Measurements from ENCODE around the gene NME8. TPM values are rescaled to one million over a fixed set of nuclear protein-coding genes. Genes with fewer than 3 reads are reported as not detected.
"Not testable (repeated sequence)": the region's sequence is repeated elsewhere in the genome, so short reads cannot be mapped to it uniquely, and the experiment has no call there.

Gene NME8
- not detected in 2 replicates for total RNA-seq (2014; rRNA removed; shearing (Covaris generic); ENCODE audit: low replicate concordance)

DNA sequence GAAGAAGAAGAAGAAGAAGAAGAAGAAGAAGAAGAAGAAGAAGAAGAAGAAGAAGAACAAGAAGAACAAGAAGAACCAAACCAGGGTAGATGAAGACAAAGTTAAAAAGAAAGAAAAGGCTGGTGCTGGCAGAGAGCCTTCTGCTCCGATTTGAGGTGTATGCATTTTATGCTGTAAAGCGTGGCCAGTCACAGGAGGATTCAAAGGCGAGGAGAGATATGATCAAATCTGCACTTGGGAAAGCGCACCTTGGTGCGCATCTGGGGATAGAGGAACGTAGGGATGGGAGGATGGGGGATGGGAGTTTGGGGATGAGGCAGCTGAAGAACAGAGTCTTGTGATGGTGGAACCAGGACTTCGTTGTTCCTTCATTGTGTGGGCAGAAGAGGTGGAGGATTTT, at the start of gene NME8:
NME8 (plus strand) TSS at position 301 of the 400 bp plus-strand sequence. CDS start 1,670 bp downstream, outside the sequence.
- H3K4me2 ChIP-seq (ENCODE audit: low read depth, low read length, poor library complexity, severe bottlenecking), result no peak within 1 kb of the TSS
- H3K9me3 ChIP-seq (ENCODE audit: low read length), result no peaks in the 10 kb centered on the region
- no peak within 1 kb of the TSS for H3K4me3 ChIP-seq (ENCODE audit: low read length)
- H3K36me3 ChIP-seq (ENCODE audit: insufficient read depth, low read length), result no peaks in the 10 kb centered on the region
- no peaks in the 10 kb centered on the region for H4K20me1 ChIP-seq (ENCODE audit: insufficient read depth, low read depth, low read length)
- H2AFZ ChIP-seq (ENCODE audit: low read length), result no peak within 1 kb of the TSS
- H3K9ac ChIP-seq (ENCODE audit: low read length), result no peak within 1 kb of the TSS
- H3K9me2 ChIP-seq (replicated peaks; ENCODE audit: insufficient read depth, low read length), result no peaks in the 10 kb centered on the region
- DNase-seq, result no peak
- no peak within 1 kb of the TSS for H3K27ac ChIP-seq (ENCODE audit: low read length)
- no peaks in the 10 kb centered on the region for H3K27me3 ChIP-seq (ENCODE audit: low read length)
- no peaks in the 10 kb centered on the region for H3K79me2 ChIP-seq (ENCODE audit: low read length)
- H3K4me1 ChIP-seq (ENCODE audit: low read length), result no peaks in the 10 kb centered on the region

DNA sequence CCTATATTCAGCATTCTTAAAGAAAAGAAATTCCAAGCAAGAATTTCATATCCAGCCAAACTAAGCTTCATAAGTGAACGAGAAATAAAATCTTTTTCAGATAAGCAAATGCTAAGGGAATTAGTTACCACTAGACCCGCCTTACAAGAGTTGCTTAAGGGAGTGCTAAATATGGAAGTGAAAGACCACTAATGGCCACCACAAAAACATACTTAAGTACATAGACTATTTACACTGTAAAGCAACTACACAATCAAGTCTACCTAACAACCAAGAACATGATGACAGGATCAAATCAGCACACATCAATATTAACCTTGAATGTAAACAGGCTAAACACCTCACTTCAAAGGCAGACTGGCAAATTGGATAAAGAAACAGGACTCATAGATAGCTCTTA, 42.2 kb upstream of the NME8 start:
- no peak overlapping the region for H3K4me2 ChIP-seq (ENCODE audit: low read depth, low read length, poor library complexity, severe bottlenecking)
- no peaks in the 10 kb centered on the region for H3K9me2 ChIP-seq (replicated peaks; ENCODE audit: insufficient read depth, low read length)
- no peak overlapping the region for H2AFZ ChIP-seq (ENCODE audit: low read length)
- H3K4me3 ChIP-seq (ENCODE audit: low read length), result no peak overlapping the region
- H3K36me3 ChIP-seq (ENCODE audit: insufficient read depth, low read length), result no peaks in the 10 kb centered on the region
- H3K27me3 ChIP-seq (ENCODE audit: low read length), result no peaks in the 10 kb centered on the region
- no peaks in the 10 kb centered on the region for H4K20me1 ChIP-seq (ENCODE audit: insufficient read depth, low read depth, low read length)
- H3K4me1 ChIP-seq (ENCODE audit: low read length), result no peaks in the 10 kb centered on the region
- no peak overlapping the region for H3K9ac ChIP-seq (ENCODE audit: low read length)
- no peaks in the 10 kb centered on the region for H3K79me2 ChIP-seq (ENCODE audit: low read length)
- no peak overlapping the region for H3K27ac ChIP-seq (ENCODE audit: low read length)
- no peak for DNase-seq
- H3K9me3 ChIP-seq (ENCODE audit: low read length), result no peaks in the 10 kb centered on the region

DNA sequence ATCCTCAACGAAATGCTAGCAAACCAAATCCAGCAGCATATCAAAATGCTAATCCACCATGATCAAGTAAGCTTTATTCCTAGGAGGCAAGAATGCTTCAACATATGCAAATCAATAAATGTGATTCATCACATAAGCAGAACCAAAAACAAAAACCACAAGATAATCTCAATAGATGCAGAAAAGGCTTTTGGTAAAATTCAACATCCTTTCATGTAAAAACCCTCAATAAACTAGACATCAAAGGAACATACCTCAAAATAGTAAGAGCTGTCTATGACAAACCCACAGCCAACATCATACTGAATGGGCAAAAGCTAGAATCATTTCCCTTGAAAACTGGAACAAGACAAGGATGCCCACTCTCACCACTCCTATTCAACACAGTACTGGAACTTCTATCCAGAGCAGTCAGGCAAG, 36.2 kb upstream of the NME8 start:
- DNase-seq; H3K4me2 ChIP-seq (ENCODE audit: low read depth, low read length, poor library complexity, severe bottlenecking); H3K4me1 ChIP-seq (ENCODE audit: low read length); H3K36me3 ChIP-seq (ENCODE audit: insufficient read depth, low read length); H3K4me3 ChIP-seq (ENCODE audit: low read length); H4K20me1 ChIP-seq (ENCODE audit: insufficient read depth, low read depth, low read length); H3K9me2 ChIP-seq (replicated peaks; ENCODE audit: insufficient read depth, low read length); H3K79me2 ChIP-seq (ENCODE audit: low read length); H3K9ac ChIP-seq (ENCODE audit: low read length); H3K27me3 ChIP-seq (ENCODE audit: low read length); H3K27ac ChIP-seq (ENCODE audit: low read length); H2AFZ ChIP-seq (ENCODE audit: low read length); H3K9me3 ChIP-seq (ENCODE audit: low read length): not testable (repeated sequence)

GRCh38 chr7:37815671-37816371, 32.6 kb upstream of the NME8 start:
- H3K79me2 ChIP-seq (ENCODE audit: low read length), result no peaks in the 10 kb centered on the region
- H3K27me3 ChIP-seq (ENCODE audit: low read length), result no peaks in the 10 kb centered on the region
- no peaks in the 10 kb centered on the region for H3K9me2 ChIP-seq (replicated peaks; ENCODE audit: insufficient read depth, low read length)
- no peaks in the 10 kb centered on the region for H4K20me1 ChIP-seq (ENCODE audit: insufficient read depth, low read depth, low read length)
- H3K9ac ChIP-seq (ENCODE audit: low read length), result no peak overlapping the region
- H3K36me3 ChIP-seq (ENCODE audit: insufficient read depth, low read length), result no peaks in the 10 kb centered on the region
- H2AFZ ChIP-seq (ENCODE audit: low read length), result no peak overlapping the region
- no peaks in the 10 kb centered on the region for H3K4me1 ChIP-seq (ENCODE audit: low read length)
- DNase-seq, result no peak
- H3K27ac ChIP-seq (ENCODE audit: low read length), result no peak overlapping the region
- no peak overlapping the region for H3K4me3 ChIP-seq (ENCODE audit: low read length)
- no peaks in the 10 kb centered on the region for H3K9me3 ChIP-seq (ENCODE audit: low read length)
- no peak overlapping the region for H3K4me2 ChIP-seq (ENCODE audit: low read depth, low read length, poor library complexity, severe bottlenecking)

- Histone ChIP-seq H3K79me2 (ENCODE audit: low read length) (no peaks in the 10 kb centered on the region), H3K4me3 (ENCODE audit: low read length) (no peak overlapping the region), H3K36me3 (ENCODE audit: insufficient read depth, low read length) (no peaks in the 10 kb centered on the region), H3K9me3 (ENCODE audit: low read length) (no peaks in the 10 kb centered on the region), H4K20me1 (ENCODE audit: insufficient read depth, low read depth, low read length) (no peaks in the 10 kb centered on the region), H3K27me3 (ENCODE audit: low read length) (no peaks in the 10 kb centered on the region), H3K9me2 (replicated peaks; ENCODE audit: insufficient read depth, low read length) (no peaks in the 10 kb centered on the region), H3K4me1 (ENCODE audit: low read length) (no peaks in the 10 kb centered on the region), H2AFZ (ENCODE audit: low read length) (no peak overlapping the region), H3K4me2 (ENCODE audit: low read depth, low read length, poor library complexity, severe bottlenecking) (no peak overlapping the region), H3K27ac (ENCODE audit: low read length) (no peak overlapping the region), H3K9ac (ENCODE audit: low read length) (no peak overlapping the region)
- DNase-seq, result peak; percentile 42
Observed at GRCh38 chr7:37816922-37817590, 31.3 kb upstream of the NME8 start.

DNA sequence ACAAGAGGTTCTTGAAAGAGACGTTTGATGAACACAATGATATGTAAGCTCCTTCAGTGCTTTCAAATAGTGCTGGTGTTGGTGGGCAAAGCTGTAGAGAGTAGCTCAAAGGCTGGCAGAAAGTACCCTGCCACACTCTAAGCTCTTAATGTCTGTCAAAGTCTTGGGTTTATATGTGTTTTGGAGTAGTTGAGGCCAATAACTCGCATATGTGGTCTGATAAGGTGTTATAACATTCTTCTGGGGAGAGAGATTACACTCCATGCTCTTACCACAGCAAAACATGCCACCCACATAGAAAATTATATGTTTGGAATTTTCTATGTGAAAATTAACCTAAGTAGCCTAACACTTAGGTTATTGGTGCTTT, 30.8 kb upstream of the NME8 start:
- Histone ChIP-seq H2AFZ (ENCODE audit: low read length) (no peak overlapping the region), H3K9me3 (ENCODE audit: low read length) (no peaks in the 10 kb centered on the region), H3K9me2 (replicated peaks; ENCODE audit: insufficient read depth, low read length) (no peaks in the 10 kb centered on the region), H3K79me2 (ENCODE audit: low read length) (no peaks in the 10 kb centered on the region), H3K4me3 (ENCODE audit: low read length) (no peak overlapping the region), H3K36me3 (ENCODE audit: insufficient read depth, low read length) (no peaks in the 10 kb centered on the region), H3K4me2 (ENCODE audit: low read depth, low read length, poor library complexity, severe bottlenecking) (no peak overlapping the region), H3K4me1 (ENCODE audit: low read length) (no peaks in the 10 kb centered on the region), H3K9ac (ENCODE audit: low read length) (no peak overlapping the region), H4K20me1 (ENCODE audit: insufficient read depth, low read depth, low read length) (no peaks in the 10 kb centered on the region), H3K27me3 (ENCODE audit: low read length) (no peaks in the 10 kb centered on the region), H3K27ac (ENCODE audit: low read length) (no peak overlapping the region)
- no peak for DNase-seq

GRCh38 chr7:37817996-37818720, 30.2 kb upstream of the NME8 start:
- H3K4me3 ChIP-seq (ENCODE audit: low read length), result no peak overlapping the region
- no peaks in the 10 kb centered on the region for H3K36me3 ChIP-seq (ENCODE audit: insufficient read depth, low read length)
- H3K27me3 ChIP-seq (ENCODE audit: low read length), result no peaks in the 10 kb centered on the region
- no peaks in the 10 kb centered on the region for H3K4me1 ChIP-seq (ENCODE audit: low read length)
- no peak overlapping the region for H3K4me2 ChIP-seq (ENCODE audit: low read depth, low read length, poor library complexity, severe bottlenecking)
- no peaks in the 10 kb centered on the region for H3K9me2 ChIP-seq (replicated peaks; ENCODE audit: insufficient read depth, low read length)
- H3K27ac ChIP-seq (ENCODE audit: low read length), result no peak overlapping the region
- no peak overlapping the region for H2AFZ ChIP-seq (ENCODE audit: low read length)
- H3K9ac ChIP-seq (ENCODE audit: low read length), result no peak overlapping the region
- H4K20me1 ChIP-seq (ENCODE audit: insufficient read depth, low read depth, low read length), result no peaks in the 10 kb centered on the region
- no peaks in the 10 kb centered on the region for H3K9me3 ChIP-seq (ENCODE audit: low read length)
- H3K79me2 ChIP-seq (ENCODE audit: low read length), result no peaks in the 10 kb centered on the region
- no peak for DNase-seq

GRCh38 chr7:37820708-37821468, 27.5 kb upstream of the NME8 start:
- no peaks in the 10 kb centered on the region for H3K9me3 ChIP-seq (ENCODE audit: low read length)
- H3K4me1 ChIP-seq (ENCODE audit: low read length), result no peaks in the 10 kb centered on the region
- no peak overlapping the region for H3K9ac ChIP-seq (ENCODE audit: low read length)
- H3K27me3 ChIP-seq (ENCODE audit: low read length), result no peaks in the 10 kb centered on the region
- no peaks in the 10 kb centered on the region for H3K9me2 ChIP-seq (replicated peaks; ENCODE audit: insufficient read depth, low read length)
- no peaks in the 10 kb centered on the region for H3K36me3 ChIP-seq (ENCODE audit: insufficient read depth, low read length)
- H3K27ac ChIP-seq (ENCODE audit: low read length), result no peak overlapping the region
- no peak overlapping the region for H2AFZ ChIP-seq (ENCODE audit: low read length)
- H3K79me2 ChIP-seq (ENCODE audit: low read length), result no peaks in the 10 kb centered on the region
- H3K4me2 ChIP-seq (ENCODE audit: low read depth, low read length, poor library complexity, severe bottlenecking), result no peak overlapping the region
- no peak for DNase-seq
- no peak overlapping the region for H3K4me3 ChIP-seq (ENCODE audit: low read length)
- no peaks in the 10 kb centered on the region for H4K20me1 ChIP-seq (ENCODE audit: insufficient read depth, low read depth, low read length)

Data from Karpas-422 (cell line).